HG03039 (cell line): ENCODE measurements around the gene ADRA2B.
"Not testable (repeated sequence)": the region's sequence is repeated elsewhere in the genome, so short reads cannot be mapped to it uniquely, and the experiment has no call there.

Experiments
- ATAC-seq: cut with Tn5 transposase; IDR thresholded peaks from one replicate; pipeline ENCODE4 v1.9.1; 2021; ENCODE audit warnings: mild to moderate bottlenecking, moderate library complexity; ENCODE audit not compliant: unreplicated experiment

The ADRA2B gene

GRCh38 chr2:96116424-96116878 lies at the start of gene ADRA2B:
TSS of gene ADRA2B (minus strand) at chr2:96116571. CDS start at chr2:96116149, 422 bp downstream.
- ATAC-seq = peak; percentile 28

GRCh38 chr2:96164459-96165184 lies 48.3 kb upstream of the ADRA2B start:
- ATAC-seq = peak; percentile 66

- ATAC-seq = peak; percentile 44
Observed at GRCh38 chr2:96163768-96164429, 47.5 kb upstream of the ADRA2B start.

GRCh38 chr2:96163415-96163767 lies 47.0 kb upstream of the ADRA2B start:
- peak; percentile 3 for ATAC-seq

- no peak for ATAC-seq
Observed at GRCh38 chr2:96161898-96162297, 45.5 kb upstream of the ADRA2B start.

- not testable (repeated sequence) for ATAC-seq
Observed at GRCh38 chr2:96160366-96160765, 44.0 kb upstream of the ADRA2B start.

- ATAC-seq = no peak
Observed at GRCh38 chr2:96159084-96159830, 42.9 kb upstream of the ADRA2B start.

- no peak for ATAC-seq
Observed at GRCh38 chr2:96158554-96158940, 42.2 kb upstream of the ADRA2B start.

- ATAC-seq = peak; percentile 48
Observed at GRCh38 chr2:96157649-96158553, 41.5 kb upstream of the ADRA2B start.

- no peak for ATAC-seq
Observed at GRCh38 chr2:96156926-96157648, 40.7 kb upstream of the ADRA2B start.

GRCh38 chr2:96156011-96156820 lies 39.8 kb upstream of the ADRA2B start:
- no peak for ATAC-seq

- no peak for ATAC-seq
Observed at GRCh38 chr2:96154506-96155380, 38.4 kb upstream of the ADRA2B start.

- no peak for ATAC-seq
Observed at GRCh38 chr2:96153991-96154431, 37.6 kb upstream of the ADRA2B start.

GRCh38 chr2:96153291-96153713 lies 36.9 kb upstream of the ADRA2B start:
- ATAC-seq = no peak

- ATAC-seq = no peak
Observed at GRCh38 chr2:96152304-96153161, 36.2 kb upstream of the ADRA2B start.

GRCh38 chr2:96151595-96152303 lies 35.4 kb upstream of the ADRA2B start:
- ATAC-seq = no peak
